ENCODE measurements around the gene MGAT2. TPM values are rescaled to one million over a fixed set of nuclear protein-coding genes. Genes with fewer than 3 reads are reported as not detected.

Gene MGAT2
- polyA plus RNA-seq, 1 of the 3 experiments (the other 2 are of a cell fraction) = 20.6 TPM

DNA sequence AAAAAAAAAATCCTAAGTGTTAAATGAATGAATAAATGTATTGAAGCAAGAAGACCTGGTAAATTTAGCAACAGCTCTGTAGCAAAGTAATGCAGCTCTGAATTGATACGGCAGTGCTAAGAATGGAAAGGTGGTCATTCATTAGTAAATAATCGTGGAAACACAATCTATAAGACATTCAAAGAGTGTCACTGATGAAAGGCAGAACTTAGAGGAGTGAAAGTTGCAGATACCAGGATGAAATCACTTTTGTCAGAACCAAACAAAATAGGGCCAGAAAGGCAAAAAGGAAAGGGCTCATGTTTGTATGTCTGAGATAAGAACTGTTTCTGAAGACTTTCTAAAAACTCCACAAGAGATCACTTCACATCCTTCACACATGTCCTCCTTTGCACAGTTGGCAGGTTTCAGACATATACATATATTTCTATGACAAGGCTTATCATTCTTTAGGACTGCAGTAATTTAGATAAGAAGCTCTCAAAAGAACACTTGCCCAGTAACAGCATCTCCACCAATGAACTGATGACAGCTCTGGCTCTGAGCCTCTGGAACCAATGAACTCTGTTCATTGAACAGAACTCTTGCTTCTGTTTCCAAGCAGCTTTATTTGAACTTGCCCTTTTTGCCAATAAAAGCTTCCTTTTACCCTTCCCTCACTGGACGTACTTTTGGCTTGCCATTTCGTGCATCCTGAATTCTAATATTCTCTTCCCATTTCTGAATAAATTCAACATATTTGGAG lies 26.1 kb upstream of the MGAT2 start:
- Histone ChIP-seq H3K4me2 (no peak overlapping the region), H2AFZ (ENCODE audit: low read depth) (no peak overlapping the region), H3K27ac (ENCODE audit: low read depth in 2 of 2, low read length in 1 of 2) (peak overlapping the region in 1 of 2 experiments; percentile 56; a peak in 2 of 4 replicates), H4K20me1 (ENCODE audit: insufficient read depth) (no peaks in the 10 kb centered on the region), H3K79me2 (ENCODE audit: insufficient read depth) (peaks cover 22% of the 10 kb centered on the region), H3K27me3 (ENCODE audit: insufficient read depth) (no peaks in the 10 kb centered on the region), H3K9me3 (no peaks in the 10 kb centered on the region), H3K9ac (no peak overlapping the region), H3K4me1 (ENCODE audit: control insufficient read depth in 1 of 2, insufficient read depth in 2 of 2, low read depth in 1 of 2, low read length in 1 of 2) (peaks cover 2 to 8% of the 10 kb centered on the region in 2 experiments; a peak in 2 of 4 replicates), H3F3A (replicated peaks; ENCODE audit: insufficient read depth) (peaks cover 22% of the 10 kb centered on the region), H3K36me3 (replicated peaks in 1 of 2; ENCODE audit: control insufficient read depth in 1 of 2, insufficient read depth in 2 of 2, low read length in 1 of 2) (no peaks in the 10 kb centered on the region), H3K4me3 (ENCODE audit: low read depth in 2 of 2, low read length in 1 of 2) (no peak overlapping the region), H3K9me2 (no peaks in the 10 kb centered on the region)
- ChIA-PET CTCF (interaction anchor here (0.7 to 5.4 kb wide), 2 partner anchors 7 to 110 kb away, joined by 4 to 51 read pairs; partner anchors contain the start of gene RPS29), POLR2A (interaction anchor here (1.0 kb wide), 1 partner anchor 26 kb away, joined by 3 read pairs; the partner anchor contains the start of gene RPL36AL)
- TF ChIP-seq EP300 (IDR thresholded peaks at IDR 0.05; ENCODE audit: borderline replicate concordance in 1 of 2, low read depth in 1 of 2, low read length in 1 of 2) (peak in 1 of 2 experiments; percentile 51; a peak in 1 of 4 replicates), NFIC (IDR thresholded peaks at IDR 0.05; ENCODE audit: borderline replicate concordance) (no peak), ELF1 (IDR thresholded peaks at IDR 0.05) (no peak), USF2 (IDR thresholded peaks at IDR 0.05; ENCODE audit: borderline replicate concordance, low read depth, low read length) (no peak), RXRA (IDR thresholded peaks at IDR 0.05; ENCODE audit: borderline replicate concordance, low read depth) (no peak), RFX5 (IDR thresholded peaks at IDR 0.05; ENCODE audit: low read length) (peak; percentile 90), FOSL2 (IDR thresholded peaks at IDR 0.05; ENCODE audit: borderline replicate concordance, low read depth) (no peak)
- WGBS (ENCODE audit: low lambda C conversion rate) = 81% methylated on average over 4 of the region's 4 CpGs
- DNase-seq = no peak

DNA sequence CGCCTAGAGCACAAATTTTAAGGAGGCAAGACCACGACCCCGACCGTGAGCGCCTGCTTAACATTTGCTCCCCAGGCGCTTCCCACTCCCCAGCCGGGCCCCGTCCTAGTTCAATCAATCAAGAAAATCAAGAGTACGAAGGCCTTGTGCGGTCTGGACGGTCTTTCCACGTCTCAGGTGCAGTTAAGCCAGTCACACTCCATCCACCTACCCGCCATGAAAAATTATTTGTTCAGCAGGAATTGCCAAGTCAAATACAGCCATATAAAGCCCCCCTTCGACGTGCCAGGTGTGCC lies 22.5 kb upstream of the MGAT2 start:
- peak overlapping the region; percentile 74 to 85 for H3K4me3 ChIP-seq (ENCODE audit: low read depth in 2 of 2, low read length in 1 of 2)
- no peaks in the 10 kb centered on the region for H3K9me2 ChIP-seq
- no peaks in the 10 kb centered on the region for H3K27me3 ChIP-seq (ENCODE audit: insufficient read depth)
- peaks cover 0 to 5% of the 10 kb centered on the region in 2 experiments for H3K36me3 ChIP-seq (replicated peaks in 1 of 2; ENCODE audit: control insufficient read depth in 1 of 2, insufficient read depth in 2 of 2, low read length in 1 of 2)
- peak overlapping the region; percentile 94 to 97 for H3K27ac ChIP-seq (ENCODE audit: low read depth in 2 of 2, low read length in 1 of 2)
- WGBS (ENCODE audit: low lambda C conversion rate) = 0% methylated on average over 12 of the region's 15 CpGs
- DNase-seq = peak; percentile 56
- H3K79me2 ChIP-seq (ENCODE audit: insufficient read depth) = peaks cover 53% of the 10 kb centered on the region
- no peaks in the 10 kb centered on the region for H3K9me3 ChIP-seq
- H3F3A ChIP-seq (replicated peaks; ENCODE audit: insufficient read depth) = peaks cover 23% of the 10 kb centered on the region
- TF ChIP-seq, protein P1, sequence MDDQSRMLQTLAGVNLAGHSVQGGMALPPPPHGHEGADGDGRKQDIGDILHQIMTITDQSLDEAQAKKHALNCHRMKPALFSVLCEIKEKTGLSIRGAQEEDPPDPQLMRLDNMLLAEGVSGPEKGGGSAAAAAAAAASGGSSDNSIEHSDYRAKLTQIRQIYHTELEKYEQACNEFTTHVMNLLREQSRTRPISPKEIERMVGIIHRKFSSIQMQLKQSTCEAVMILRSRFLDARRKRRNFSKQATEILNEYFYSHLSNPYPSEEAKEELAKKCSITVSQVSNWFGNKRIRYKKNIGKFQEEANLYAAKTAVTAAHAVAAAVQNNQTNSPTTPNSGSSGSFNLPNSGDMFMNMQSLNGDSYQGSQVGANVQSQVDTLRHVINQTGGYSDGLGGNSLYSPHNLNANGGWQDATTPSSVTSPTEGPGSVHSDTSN (IDR thresholded peaks at IDR 0.05) = 0 out of 2 replicates have a peak, but pooled peaks have one; percentile 1
- TF ChIP-seq SMC3 (IDR thresholded peaks at IDR 0.05; ENCODE audit: low read depth, low read length) = no peak
- CTCF ChIA-PET = interaction anchor here (0.7 to 5.4 kb wide), 3 partner anchors 11 to 22 kb away, joined by 3 to 51 read pairs (median 3); partner anchors contain the start of genes MGAT2, RPL36AL and RPS29
- POLR2A ChIA-PET = interaction anchor here (1.5 to 2.5 kb wide), 3 partner anchors 12 to 36 kb away, joined by 4 to 19 read pairs (median 13); partner anchors contain the start of genes MGAT2, RPL36AL and RPS29
- H3K4me1 ChIP-seq (ENCODE audit: control insufficient read depth in 1 of 2, insufficient read depth in 2 of 2, low read depth in 1 of 2, low read length in 1 of 2) = peaks cover 2 to 6% of the 10 kb centered on the region in 2 experiments; a peak in 2 of 4 replicates
- H2AFZ ChIP-seq (ENCODE audit: low read depth) = peak overlapping the region; percentile 89
- H3K9ac ChIP-seq = peak overlapping the region; percentile 96
- no peaks in the 10 kb centered on the region for H4K20me1 ChIP-seq (ENCODE audit: insufficient read depth)
- peak overlapping the region; percentile 84 for H3K4me2 ChIP-seq

Measured in SK-N-SH (cell line).